ENCODE measurements around the gene EEF2KMT.

The EEF2KMT gene

DNA sequence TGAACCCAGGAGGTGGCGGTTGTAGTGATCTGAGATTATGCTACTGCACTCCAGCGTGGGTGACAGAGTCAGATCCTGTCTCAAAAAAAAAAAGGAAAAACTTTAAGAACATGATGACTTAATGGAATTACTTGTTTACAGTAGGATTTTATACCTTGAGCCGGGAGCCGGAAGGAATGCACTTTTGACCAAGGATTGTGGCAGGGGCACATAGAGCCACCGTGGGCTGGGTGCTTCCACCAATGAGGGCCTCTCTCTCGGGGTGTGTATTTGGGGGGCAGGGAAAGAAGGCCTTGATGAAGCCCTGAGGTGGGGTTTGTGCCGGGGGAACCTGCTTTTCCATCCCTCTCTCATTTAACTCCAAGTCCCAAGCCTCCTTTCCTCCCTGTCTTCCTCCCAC, 57.1 kb downstream of the EEF2KMT start:
- DNase-seq: no peak

DNA sequence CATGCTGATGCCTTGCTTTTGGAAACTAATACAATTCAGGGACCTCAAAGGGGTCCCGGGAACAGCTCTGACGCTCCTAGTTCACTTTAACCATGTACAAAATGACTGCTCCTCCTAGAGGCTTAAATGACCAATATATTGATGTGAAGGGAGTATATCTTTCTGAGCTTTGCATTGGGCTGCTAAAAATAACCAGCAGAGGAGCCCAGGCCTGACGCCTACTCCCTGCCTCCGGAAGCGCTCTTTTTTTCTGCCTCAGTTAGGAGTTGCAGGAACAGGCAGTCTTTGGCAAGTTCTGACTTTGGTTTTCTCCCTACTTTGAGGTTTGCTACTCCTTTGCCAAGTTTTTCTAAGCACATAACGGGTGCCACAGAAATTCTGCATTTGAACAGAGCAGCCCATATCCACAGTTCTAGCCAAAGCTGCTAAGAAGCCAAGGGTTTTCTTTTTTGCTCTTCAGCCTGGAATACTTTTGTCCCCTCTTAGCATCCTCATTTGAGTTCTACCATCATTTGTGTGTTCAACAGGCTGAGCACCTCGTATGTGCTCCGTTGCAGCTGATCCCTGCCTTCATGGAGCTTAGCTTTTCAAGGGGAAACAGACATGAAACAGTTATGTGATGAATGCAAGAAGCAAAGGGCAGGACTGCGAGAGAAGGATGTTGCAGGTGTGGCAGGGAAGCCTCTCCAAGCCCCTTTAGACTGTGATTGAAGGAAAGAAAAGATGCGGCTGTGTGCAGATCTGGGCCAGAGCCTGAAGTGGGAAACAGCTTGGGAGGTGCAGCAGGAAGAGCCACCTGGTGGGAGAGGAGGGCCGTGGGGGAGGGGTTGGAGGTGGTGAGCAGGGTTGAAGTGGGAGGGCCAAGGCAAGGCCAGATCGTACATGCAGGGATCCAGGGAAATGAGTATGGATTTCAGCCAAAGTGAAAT, 61.1 kb downstream of the EEF2KMT start:
- no peak for DNase-seq

DNA sequence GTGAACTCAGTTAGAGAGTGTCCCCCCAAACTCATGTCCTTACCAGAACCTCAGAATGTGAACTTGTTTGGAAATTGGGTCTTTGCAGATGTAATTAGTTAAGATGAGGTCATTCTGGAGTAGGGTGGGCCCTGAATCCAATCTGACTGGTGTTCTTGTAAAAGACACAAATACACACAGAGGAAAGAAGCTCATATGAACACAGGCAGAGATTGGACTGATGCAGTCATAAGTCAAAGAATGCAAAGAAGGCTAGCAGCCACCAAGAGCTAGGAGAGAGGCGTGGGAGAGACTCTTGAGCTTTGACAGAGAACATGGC, 61.7 kb downstream of the EEF2KMT start:
- DNase-seq: no peak

Measured in NCI-H1436 (cell line).